HEK293 (cell line): Measurements from ENCODE around the gene RILPL1.
A peak's percentile ranks its signal among the peaks of the same experiment; 100 is the strongest.

ENCODE experiments used
- CTCF ChIA-PET: fragments of 350-600 bp; formaldehyde crosslinking; extraction: SDS; loops from one replicate; lab custom pipeline; 2021; ENCODE audit warnings: antibody characterized with exemption; lab: Yijun Ruan, JAX
- POLR2A ChIA-PET: fragments of 300-600 bp; formaldehyde crosslinking; extraction: SDS; loops from one replicate; lab custom pipeline; 2020; ENCODE audit warnings: antibody characterized with exemption, inconsistent platforms; lab: Yijun Ruan, JAX
- H3K27ac ChIP-seq: fragments of 200-500 bp; sonication (Bioruptor generic); 2 replicates; pipeline ENCODE4 v1.5.1; 2014; ENCODE audit warnings: low read depth, low read length, control low read depth, inconsistent platforms; ENCODE audit errors: extremely low read depth
- H3K36me3 ChIP-seq, 2 experiments: fragments of 200-500 bp in 1 of 2; sonication (Bioruptor generic) in 1 of 2; 1 replicate in 1 of 2; 2 replicates in 1 of 2; pipeline ENCODE4 v1.5.1; 2014 to 2017; ENCODE audit warnings: inconsistent platforms in 2 of 2, low read length in 2 of 2; ENCODE audit not compliant: control insufficient read depth in 2 of 2, insufficient read depth in 1 of 2
- H3K4me1 ChIP-seq: fragments of 200-500 bp; sonication (Bioruptor generic); 2 replicates; pipeline ENCODE4 v1.5.1; 2014; ENCODE audit warnings: mild to moderate bottlenecking, low read length, inconsistent platforms; ENCODE audit not compliant: control insufficient read depth, insufficient read depth
- H3K4me3 ChIP-seq: 2 replicates; pipeline ENCODE4 v1.5.1; 2011; ENCODE audit warnings: low read depth, mild to moderate bottlenecking, control low read depth, low read length, moderate library complexity
- H3K9me3 ChIP-seq: fragments of 200-500 bp; sonication (Bioruptor generic); 2 replicates; pipeline ENCODE4 v1.5.1; 2014; ENCODE audit warnings: low read depth, low read length, inconsistent platforms; ENCODE audit not compliant: control insufficient read depth, insufficient read depth
- BCL11A ChIP-seq: fragments of 450-650 bp; formaldehyde crosslinking; IDR thresholded peaks from 2 replicates; pipeline ENCODE4 v1.5.1; 2016; ENCODE audit warnings: low read depth, missing biosample characterization, missing genetic modification characterization
- EGR2 ChIP-seq: fragments of 450-650 bp; formaldehyde crosslinking; IDR thresholded peaks from 2 replicates; pipeline ENCODE4 v1.5.1; 2016; ENCODE audit warnings: low read depth, missing biosample characterization, missing genetic modification characterization
- KLF10 ChIP-seq: fragments of 450-650 bp; IDR thresholded peaks from 2 replicates; pipeline ENCODE4 v1.5.1; 2018; ENCODE audit warnings: missing biosample characterization, mild to moderate bottlenecking, missing genetic modification characterization
- KLF8 ChIP-seq: fragments of 450-650 bp; formaldehyde crosslinking; IDR thresholded peaks from 2 replicates; pipeline ENCODE4 v1.5.1; 2016; ENCODE audit warnings: missing biosample characterization, missing genetic modification characterization
- PRDM10 ChIP-seq: fragments of 450-650 bp; formaldehyde crosslinking; IDR thresholded peaks from 2 replicates; pipeline ENCODE4 v1.5.1; 2016; ENCODE audit warnings: missing biosample characterization, missing genetic modification characterization
- PRDM6 ChIP-seq: fragments of 450-650 bp; formaldehyde crosslinking; IDR thresholded peaks from 2 replicates; pipeline ENCODE4 v1.5.1; 2017; ENCODE audit warnings: missing biosample characterization, missing genetic modification characterization
- ZBTB8A ChIP-seq: fragments of 450-650 bp; formaldehyde crosslinking; IDR thresholded peaks from 2 replicates; pipeline ENCODE4 v1.5.1; 2016; ENCODE audit warnings: missing biosample characterization, missing genetic modification characterization
- ZFP3 ChIP-seq: fragments of 450-650 bp; formaldehyde crosslinking; IDR thresholded peaks from 2 replicates; pipeline ENCODE4 v1.5.1; 2016; ENCODE audit warnings: low read depth, missing biosample characterization, missing genetic modification characterization
- ZFP69B ChIP-seq: fragments of 450-650 bp; formaldehyde crosslinking; IDR thresholded peaks from 2 replicates; pipeline ENCODE4 v1.5.1; 2016; ENCODE audit warnings: missing biosample characterization, missing genetic modification characterization
- ZNF140 ChIP-seq: fragments of 450-650 bp; formaldehyde crosslinking; IDR thresholded peaks from 2 replicates; pipeline ENCODE4 v1.5.1; 2016; ENCODE audit warnings: missing biosample characterization, missing genetic modification characterization
- ZNF146 ChIP-seq: fragments of 450-650 bp; formaldehyde crosslinking; IDR thresholded peaks from 2 replicates; pipeline ENCODE4 v1.5.1; 2016; ENCODE audit warnings: missing biosample characterization, missing genetic modification characterization
- ZNF239 ChIP-seq: fragments of 450-650 bp; formaldehyde crosslinking; IDR thresholded peaks from 2 replicates; pipeline ENCODE4 v1.5.1; 2016; ENCODE audit warnings: missing biosample characterization, missing genetic modification characterization
- ZNF549 ChIP-seq: fragments of 450-650 bp; IDR thresholded peaks from 2 replicates; pipeline ENCODE4 v1.5.1; 2018; ENCODE audit warnings: missing biosample characterization, missing genetic modification characterization, mild to moderate bottlenecking, inconsistent platforms, moderate library complexity
- ZNF560 ChIP-seq: fragments of 450-650 bp; formaldehyde crosslinking; IDR thresholded peaks from 2 replicates; pipeline ENCODE4 v1.5.1; 2017; ENCODE audit warnings: missing biosample characterization, missing genetic modification characterization, borderline replicate concordance
- ZNF629 ChIP-seq: fragments of 450-650 bp; formaldehyde crosslinking; IDR thresholded peaks from 2 replicates; pipeline ENCODE4 v1.5.1; 2017; ENCODE audit warnings: missing biosample characterization, missing genetic modification characterization
- ZNF654 ChIP-seq: fragments of 450-650 bp; formaldehyde crosslinking; IDR thresholded peaks from 2 replicates; pipeline ENCODE4 v1.5.1; 2016; ENCODE audit warnings: low read depth, missing biosample characterization, missing genetic modification characterization
- ZNF692 ChIP-seq: fragments of 450-650 bp; formaldehyde crosslinking; IDR thresholded peaks from 2 replicates; pipeline ENCODE4 v1.5.1; 2016; ENCODE audit warnings: missing biosample characterization, missing genetic modification characterization
- ZNF777 ChIP-seq: fragments of 450-650 bp; formaldehyde crosslinking; IDR thresholded peaks from 2 replicates; pipeline ENCODE4 v1.5.1; 2017; ENCODE audit warnings: missing biosample characterization, missing genetic modification characterization, borderline replicate concordance

RILPL1 gene

GRCh38 chr12:123489580-123489979 is 43.9 kb downstream of the RILPL1 start:
- Histone ChIP-seq H3K27ac (no peak overlapping the region), H3K9me3 (no peaks in the 10 kb centered on the region), H3K4me1 (no peaks in the 10 kb centered on the region), H3K4me3 (no peak overlapping the region), H3K36me3 (peaks cover 2 to 12% of the 10 kb centered on the region in 2 experiments; a peak in 2 of 3 replicates)
- TF ChIP-seq ZNF560 (tag by site-specific recombination) (no peak), ZFP3 (tag by site-specific recombination) (peak; percentile 87), BCL11A (tag by site-specific recombination) (no peak), ZNF692 (tag by site-specific recombination) (no peak), ZNF549 (no peak), ZNF140 (no peak)
- POLR2A ChIA-PET = interaction anchor here (0.6 kb wide), 2 partner anchors 278 to 1376 kb away, joined by 4 to 5 read pairs; no protein-coding TSS in a partner anchor
- CTCF ChIA-PET = interaction anchor here (0.8 kb wide), 1 partner anchor 63 kb away, joined by 3 read pairs; no protein-coding TSS in a partner anchor

- Histone ChIP-seq H3K4me3 (no peak overlapping the region), H3K27ac (no peak overlapping the region), H3K36me3 (peaks cover 5 to 14% of the 10 kb centered on the region in 2 experiments; a peak in 2 of 3 replicates), H3K9me3 (no peaks in the 10 kb centered on the region), H3K4me1 (no peaks in the 10 kb centered on the region)
- POLR2A ChIA-PET = interaction anchor here (0.6 kb wide), 1 partner anchor 277 kb away, joined by 5 read pairs; no protein-coding TSS in a partner anchor
- TF ChIP-seq ZNF239 (tag by site-specific recombination) = no peak
- 0 out of 2 replicates have a peak, but pooled peaks have one; percentile 20 for TF ChIP-seq EGR2 (tag by site-specific recombination)
- CTCF ChIA-PET = no interaction called here
These were observed 44.8 kb downstream of the RILPL1 start for GRCh38 chr12:123488539-123489230.

GRCh38 chr12:123487428-123487827 is 46.1 kb downstream of the RILPL1 start:
- H3K4me1 ChIP-seq = no peaks in the 10 kb centered on the region
- ChIA-PET CTCF (no interaction called here), POLR2A (no interaction called here)
- no peaks in the 10 kb centered on the region for H3K9me3 ChIP-seq
- H3K4me3 ChIP-seq = no peak overlapping the region
- H3K36me3 ChIP-seq = peaks cover 5 to 24% of the 10 kb centered on the region in 2 experiments; a peak in 2 of 3 replicates
- no peak for TF ChIP-seq PRDM6 (tag by site-specific recombination)
- TF ChIP-seq ZFP69B (tag by site-specific recombination) = no peak
- TF ChIP-seq ZNF146 (tag by site-specific recombination) = peak; percentile 58
- no peak overlapping the region for H3K27ac ChIP-seq

GRCh38 chr12:123485756-123486155 is 47.8 kb downstream of the RILPL1 start:
- CTCF ChIA-PET = no interaction called here
- Histone ChIP-seq H3K27ac (no peak overlapping the region), H3K4me3 (no peak overlapping the region), H3K4me1 (no peaks in the 10 kb centered on the region), H3K9me3 (no peaks in the 10 kb centered on the region), H3K36me3 (peaks cover 5 to 31% of the 10 kb centered on the region in 2 experiments; a peak in 2 of 3 replicates)
- TF ChIP-seq PRDM10 (tag by site-specific recombination) = no peak
- TF ChIP-seq KLF8 (tag by site-specific recombination) = no peak
- no peak for TF ChIP-seq ZNF654
- no peak for TF ChIP-seq KLF10 (tag by site-specific recombination)
- TF ChIP-seq EGR2 (tag by site-specific recombination) = 0 out of 2 replicates have a peak, but pooled peaks have one; percentile 18
- no peak for TF ChIP-seq ZNF629
- TF ChIP-seq ZNF777 (tag by site-specific recombination) = no peak
- no peak for TF ChIP-seq ZBTB8A (tag by site-specific recombination)
- POLR2A ChIA-PET = interaction anchor here (0.6 to 1.5 kb wide), 2 partner anchors 39 to 86 kb away, joined by 3 read pairs; no protein-coding TSS in a partner anchor
